HepG2 (cell line): ENCODE data around the gene WDR83. TPM values are rescaled to one million over a fixed set of nuclear protein-coding genes. Genes with fewer than 3 reads are reported as not detected.

Experiments
- HDAC2 ChIP-seq: sonication (generic); formaldehyde crosslinking; IDR thresholded peaks from 2 replicates; pipeline ENCODE4 v1.4.0; 2020; ENCODE audit warnings: missing genetic modification reagents
- HOXA3 ChIP-seq: sonication (generic); formaldehyde crosslinking; IDR thresholded peaks from 2 replicates; pipeline ENCODE4 v1.5.0; 2020; ENCODE audit warnings: missing genetic modification reagents
- IKZF4 ChIP-seq: sonication (generic); formaldehyde crosslinking; IDR thresholded peaks from 2 replicates; pipeline ENCODE4 v1.5.1; 2020; ENCODE audit warnings: borderline replicate concordance, mild to moderate bottlenecking, low read depth, missing genetic modification reagents; ENCODE audit errors: not compliant biosample characterization
- LCORL ChIP-seq, 2 experiments: fragments of 450-650 bp in 1 of 2; sonication (generic) in 1 of 2; formaldehyde crosslinking in 1 of 2; IDR thresholded peaks; 2 replicates each; pipeline versions ENCODE4 v1.5.0 to v1.6.1; 2017 to 2020; ENCODE audit warnings: antibody characterized with exemption in 1 of 2, missing genetic modification reagents in 1 of 2
- MAZ ChIP-seq, 2 experiments: sonication (generic) in 1 of 2; formaldehyde crosslinking in 1 of 2; IDR thresholded peaks; 2 replicates each; pipeline versions ENCODE4 v1.5.0 to v1.6.1; 2012 to 2020; ENCODE audit warnings: low read depth in 2 of 2, mild to moderate bottlenecking in 2 of 2, borderline replicate concordance in 1 of 2, improper control_type of control experiment in 1 of 2, low read length in 1 of 2, missing genetic modification reagents in 1 of 2, moderate library complexity in 1 of 2
- MXD4 ChIP-seq: IDR thresholded peaks from 2 replicates; pipeline ENCODE4 v1.6.1; 2016; ENCODE audit warnings: mild to moderate bottlenecking, missing biosample characterization, missing genetic modification reagents
- NCOR1 ChIP-seq: fragments of 200-600 bp; sonication (generic); IDR thresholded peaks from 2 replicates; pipeline ENCODE4 v1.7.0; 2017; ENCODE audit warnings: antibody characterized with exemption, low read length, borderline replicate concordance
- NFYC ChIP-seq: IDR thresholded peaks from 2 replicates; pipeline ENCODE4 v1.6.1; 2016; ENCODE audit warnings: missing genetic modification reagents, missing compliant biosample characterization
- NR2F2 ChIP-seq: IDR thresholded peaks from 2 replicates; pipeline ENCODE4 v1.6.1; 2012; ENCODE audit warnings: low read depth, inconsistent platforms, borderline replicate concordance
- POGK ChIP-seq: sonication (generic); formaldehyde crosslinking; conservative IDR thresholded peaks from 2 replicates; pipeline ENCODE4 v1.8.0; 2022; ENCODE audit warnings: mild to moderate bottlenecking, moderate library complexity, missing genetic modification reagents
- STAT6 ChIP-seq: sonication (generic); formaldehyde crosslinking; IDR thresholded peaks from 2 replicates; pipeline ENCODE4 v1.4.0; 2020; ENCODE audit warnings: missing genetic modification reagents, mild to moderate bottlenecking, borderline replicate concordance
- SUZ12 ChIP-seq: fragments of 150-350 bp; IDR thresholded peaks from 2 replicates; pipeline ENCODE4 v1.6.1; 2014; ENCODE audit warnings: low read depth, low read length
- TFDP1 ChIP-seq: IDR thresholded peaks from 2 replicates; pipeline ENCODE4 v1.6.1; 2016; ENCODE audit warnings: missing compliant biosample characterization, missing genetic modification reagents, borderline replicate concordance
- THAP7 ChIP-seq: sonication (generic); formaldehyde crosslinking; IDR thresholded peaks from 2 replicates; pipeline ENCODE4 v1.8.1; 2023; ENCODE audit warnings: mild to moderate bottlenecking, missing genetic modification reagents
- TP53 ChIP-seq: sonication (generic); formaldehyde crosslinking; conservative IDR thresholded peaks from 2 replicates; pipeline ENCODE4 v1.4.0; 2020; ENCODE audit warnings: missing genetic modification reagents
- YEATS2 ChIP-seq: sonication (generic); formaldehyde crosslinking; IDR thresholded peaks from 2 replicates; pipeline ENCODE4 v1.4.0; 2020; ENCODE audit warnings: missing genetic modification reagents, borderline replicate concordance
- ZFP91 ChIP-seq: sonication (generic); formaldehyde crosslinking; IDR thresholded peaks from 2 replicates; pipeline ENCODE4 v1.9.0; 2022; ENCODE audit warnings: missing genetic modification reagents, mild to moderate bottlenecking, borderline replicate concordance
- ZFX ChIP-seq: sonication (generic); formaldehyde crosslinking; IDR thresholded peaks from 2 replicates; pipeline ENCODE4 v1.4.0; 2020; ENCODE audit warnings: mild to moderate bottlenecking, low read depth, missing genetic modification reagents, moderate library complexity
- ZNF724P ChIP-seq: sonication (generic); formaldehyde crosslinking; IDR thresholded peaks from 2 replicates; pipeline ENCODE4 v1.8.0; 2022; ENCODE audit warnings: missing genetic modification reagents, borderline replicate concordance
- polyA plus RNA-seq, 8 experiments: library from polyadenylated mRNA; depleted of rRNA in 3 of 8; stranded (reverse) in 7 of 8; unstranded in 1 of 8; fragments of >200 nt; fragmentation: Illumina TruSeq in 4 of 8; extraction: Trizol in 4 of 8; gene quantifications; 2 replicates each; pipeline versions ENCODE4 v1.2.1 to v1.2.3, GENCODE V29; 2011 to 2016; ENCODE audit warnings: low read depth in 4 of 8, missing spikeins in 1 of 8, mixed read lengths in 1 of 8; ENCODE audit not compliant: insufficient read depth in 1 of 8
- total RNA-seq, 5 experiments: library from RNA; depleted of rRNA; stranded (reverse); fragments of >200 nt; fragmentation: Illumina TruSeq; extraction: Trizol; gene quantifications; 2 replicates each; pipeline ENCODE4 v1.2.3, GENCODE V29; 2016; ENCODE audit warnings: low read depth in 1 of 5

WDR83 gene
- total and polyA plus RNA-seq, 2 of the 13 experiments (the other 11 are each of a cell fraction or from before 2014, with no cell fraction given): 4.5 to 10.7 TPM

GRCh38 chr19:12723641-12724426 lies 57.2 kb downstream of the WDR83 start, which contains the start of gene TNPO2 (continued):
- TF ChIP-seq POGK (CRISPR knock-in tag) (peak; percentile 64; the same call in 1 of the 2 replicates), IKZF4 (CRISPR knock-in tag) (peak; percentile 53), MXD4 (peak; percentile 97), TP53 (CRISPR knock-in tag) (0 out of 2 replicates have a peak, but pooled peaks have one; percentile 36), HDAC2 (peak; percentile 67), TFDP1 (CRISPR knock-in tag) (peak; percentile 88), THAP7 (CRISPR knock-in tag) (no peak), ZNF724P (CRISPR knock-in tag) (no peak), NCOR1 (no peak), MAZ (IDR thresholded peaks at IDR 0.05; ENCODE audit: borderline replicate concordance, low read depth, low read length) (peak; percentile 68; the same call in 1 of the 2 replicates), MAZ (CRISPR knock-in tag; IDR thresholded peaks at IDR 0.05; ENCODE audit: low read depth) (peak; percentile 77), SUZ12 (peak; percentile 64), ZFX (CRISPR knock-in tag) (peak; percentile 91), ZFP91 (CRISPR knock-in tag) (peak; percentile 50; the same call in 1 of the 2 replicates), HOXA3 (CRISPR knock-in tag) (peak; percentile 70; the same call in 1 of the 2 replicates), LCORL (IDR thresholded peaks at IDR 0.05) (no peak; the same call in 1 of the 2 replicates), LCORL (CRISPR knock-in tag; IDR thresholded peaks at IDR 0.05) (peak; percentile 47; the same call in 1 of the 2 replicates), NR2F2 (no peak), STAT6 (CRISPR knock-in tag) (peak; percentile 55; the same call in 1 of the 2 replicates), YEATS2 (CRISPR knock-in tag) (peak; percentile 59; the same call in 1 of the 2 replicates), NFYC (CRISPR knock-in tag) (peak; percentile 48; the same call in 1 of the 2 replicates)
